Fibroblast of lung (primary cell): ENCODE measurements around the gene STYXL2. TPM values are rescaled to one million over a fixed set of nuclear protein-coding genes. Genes with fewer than 3 reads are reported as not detected.

ENCODE experiments used
- DNase-seq, 2 donors: peaks; one replicate each; pipeline versions ENCODE4 v3.0.0 to v3.0.0-alpha.2; 2010; ENCODE audit warnings: low read depth in 2 of 2
- H2AFZ ChIP-seq: 2 replicates; pipeline ENCODE4 v1.5.1; 2012; ENCODE audit warnings: low read length, control low read depth, inconsistent platforms
- H3K27ac ChIP-seq: 2 replicates; pipeline ENCODE4 v1.5.1; 2011; ENCODE audit warnings: low read length, control low read depth; ENCODE audit not compliant: insufficient read depth
- H3K27me3 ChIP-seq: 2 replicates; pipeline ENCODE4 v1.5.1; 2011; ENCODE audit warnings: mild to moderate bottlenecking, low read length; ENCODE audit not compliant: control insufficient read depth, insufficient read depth
- H3K36me3 ChIP-seq: 2 replicates; pipeline ENCODE4 v1.5.1; 2011; ENCODE audit warnings: low read length; ENCODE audit not compliant: control insufficient read depth, insufficient read depth
- H3K4me1 ChIP-seq: 2 replicates; pipeline ENCODE4 v1.5.1; 2011; ENCODE audit warnings: low read length; ENCODE audit not compliant: control insufficient read depth, insufficient read depth; ENCODE audit errors: extremely low read depth
- H3K4me2 ChIP-seq: 2 replicates; pipeline ENCODE4 v1.5.1; 2011; ENCODE audit warnings: low read length, control low read depth; ENCODE audit not compliant: insufficient read depth; ENCODE audit errors: extremely low read depth
- H3K4me3 ChIP-seq, 4 experiments: fragments of 200-600 bp in 1 of 4; sonication (generic) in 1 of 4; replicated peaks in 1 of 4; 2 replicates each; pipeline ENCODE4 v1.5.1; 2011 to 2016; ENCODE audit warnings: low read length in 4 of 4, low read depth in 3 of 4, mild to moderate bottlenecking in 3 of 4, control low read depth in 2 of 4, inconsistent platforms in 1 of 4, mixed read lengths in 1 of 4; ENCODE audit not compliant: insufficient read depth in 1 of 4; ENCODE audit errors: control extremely low read depth in 1 of 4
- H3K79me2 ChIP-seq: 2 replicates; pipeline ENCODE4 v1.5.1; 2012; ENCODE audit warnings: mild to moderate bottlenecking, low read length, inconsistent platforms; ENCODE audit not compliant: control insufficient read depth, insufficient read depth
- H3K9ac ChIP-seq: 2 replicates; pipeline ENCODE4 v1.5.1; 2011; ENCODE audit warnings: mild to moderate bottlenecking, low read length, control low read depth; ENCODE audit not compliant: insufficient read depth
- H3K9me3 ChIP-seq: 2 replicates; pipeline ENCODE4 v1.5.1; 2012; ENCODE audit warnings: low read depth, low read length; ENCODE audit not compliant: control insufficient read depth, insufficient read depth
- H4K20me1 ChIP-seq: 2 replicates; pipeline ENCODE4 v1.5.1; 2011; ENCODE audit warnings: low read length; ENCODE audit not compliant: control insufficient read depth, insufficient read depth; ENCODE audit errors: extremely low read depth
- CTCF ChIP-seq, 2 donors: IDR thresholded peaks in 1 of 2; conservative IDR thresholded peaks in 1 of 2; 1 replicate in 1 of 2; 2 replicates in 1 of 2; pipeline ENCODE4 v1.5.1; 2011 to 2012; ENCODE audit warnings: low read length in 2 of 2, control low read depth in 1 of 2, inconsistent platforms in 1 of 2, low read depth in 1 of 2, mild to moderate bottlenecking in 1 of 2
- EZH2 ChIP-seq: IDR thresholded peaks from 2 replicates; pipeline ENCODE4 v1.5.1; 2012; ENCODE audit warnings: low read length, control low read depth, mild to moderate bottlenecking; ENCODE audit errors: missing control alignments
- polyA plus RNA-seq, 2 donors: library from polyadenylated mRNA; depleted of rRNA in 1 of 2; stranded (reverse) in 1 of 2; unstranded in 1 of 2; fragments of >200 nt; gene quantifications; 2 replicates each; pipeline ENCODE4 v1.2.1, GENCODE V29; 2011 to 2012; ENCODE audit warnings: missing spikeins in 1 of 2
- total RNA-seq: library from RNA; depleted of rRNA; stranded (reverse); fragments of >200 nt; gene quantifications from 2 replicates; pipeline ENCODE4 v1.2.1, GENCODE V29; 2014

The STYXL2 gene
- total and polyA plus RNA-seq, 2 donors (not counting 1 experiment from before 2014, with no cell fraction given) = not detected

DNA sequence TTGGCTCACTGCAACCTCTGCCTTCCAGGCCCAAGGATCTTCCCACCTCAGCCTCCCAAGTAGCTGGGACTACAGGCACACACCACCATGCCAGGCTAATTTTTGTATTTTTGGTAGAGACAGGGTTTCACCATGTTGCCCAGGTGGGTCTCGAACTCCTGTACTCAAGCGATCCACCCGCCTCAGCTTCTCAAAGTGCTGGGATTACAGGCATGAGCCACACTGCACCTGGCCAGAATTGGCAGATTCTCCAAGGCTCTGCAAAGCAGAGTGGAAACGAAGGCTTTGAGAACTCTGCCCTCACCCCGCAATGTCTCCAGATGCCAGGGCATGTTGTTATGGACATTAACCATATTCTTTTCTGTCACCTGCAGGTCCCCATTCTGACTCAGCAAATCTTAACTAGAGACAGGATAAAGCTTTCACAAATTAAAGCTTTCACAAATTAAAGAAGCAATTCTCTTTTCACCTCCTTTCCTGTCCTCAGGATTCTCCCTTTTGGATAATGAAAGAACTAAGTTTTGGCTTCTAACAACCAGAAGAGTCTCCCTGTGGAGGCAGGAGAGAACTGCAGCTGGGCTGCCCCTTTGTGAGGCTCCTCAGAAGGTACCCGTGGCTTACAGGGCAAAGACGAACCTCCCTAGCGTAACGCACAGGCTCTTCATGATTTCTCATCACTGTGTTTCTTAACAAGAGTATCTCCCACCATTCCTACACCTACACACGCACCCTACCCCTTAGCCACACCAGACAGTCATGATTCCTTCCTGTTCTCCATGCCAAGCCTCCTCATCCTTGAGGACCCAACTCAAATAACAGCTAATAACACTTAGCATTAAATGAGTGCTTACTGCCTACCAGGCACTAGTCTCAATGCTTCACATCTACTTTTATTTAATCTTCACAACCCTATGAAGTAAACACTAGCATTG lies 33.5 kb upstream of the STYXL2 start:
- Histone ChIP-seq H3K4me2 (no peak overlapping the region), H3K9ac (no peak overlapping the region), H3K36me3 (no peaks in the 10 kb centered on the region), H3K27me3 (no peaks in the 10 kb centered on the region), H2AFZ (no peak overlapping the region), H3K4me1 (peaks cover 3% of the 10 kb centered on the region), H4K20me1 (no peaks in the 10 kb centered on the region), H3K9me3 (no peaks in the 10 kb centered on the region), H3K4me3 (no peak overlapping the region), H3K27ac (no peak overlapping the region), H3K79me2 (no peaks in the 10 kb centered on the region)
- DNase-seq = no peak
- TF ChIP-seq EZH2 = no peak
- TF ChIP-seq CTCF (conservative IDR thresholded peaks at IDR 0.05 in 1 of 2, IDR thresholded peaks at IDR 0.05 in 1 of 2; ENCODE audit: low read depth in 1 of 2, low read length in 2 of 2) = peak; percentile 15 to 24

DNA sequence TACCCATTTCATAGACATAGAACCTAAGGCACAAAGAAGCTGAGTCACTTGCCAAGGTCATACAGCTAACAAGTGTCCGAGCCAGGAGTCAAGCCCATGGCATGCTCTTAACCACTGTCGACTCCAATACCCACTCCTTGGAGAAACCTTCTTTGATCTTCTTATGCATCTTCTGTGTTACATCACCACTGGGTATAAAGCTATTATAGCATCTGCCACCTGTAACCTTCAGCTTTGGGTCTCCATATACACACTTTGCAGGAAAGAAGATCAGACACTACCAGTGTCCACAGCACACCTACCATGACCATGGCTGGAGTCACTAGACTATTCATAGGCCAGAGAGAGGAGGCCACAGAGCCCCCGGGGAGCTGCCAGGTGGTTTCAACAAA lies 32.8 kb upstream of the STYXL2 start:
- Histone ChIP-seq H3K79me2 (no peaks in the 10 kb centered on the region), H3K27me3 (no peaks in the 10 kb centered on the region), H3K36me3 (no peaks in the 10 kb centered on the region), H3K27ac (no peak overlapping the region), H4K20me1 (no peaks in the 10 kb centered on the region), H3K9me3 (no peaks in the 10 kb centered on the region), H3K4me1 (peaks cover 3% of the 10 kb centered on the region), H2AFZ (no peak overlapping the region), H3K9ac (no peak overlapping the region), H3K4me3 (no peak overlapping the region), H3K4me2 (no peak overlapping the region)
- no peak for DNase-seq
- TF ChIP-seq CTCF (conservative IDR thresholded peaks at IDR 0.05 in 1 of 2, IDR thresholded peaks at IDR 0.05 in 1 of 2; ENCODE audit: low read depth in 1 of 2, low read length in 2 of 2) (no peak), EZH2 (no peak)

GRCh38 chr1:167064621-167065020 lies 29.3 kb upstream of the STYXL2 start:
- H3K36me3 ChIP-seq = no peaks in the 10 kb centered on the region
- no peak for DNase-seq
- H3K79me2 ChIP-seq = no peaks in the 10 kb centered on the region
- no peak overlapping the region for H3K27ac ChIP-seq
- H3K9me3 ChIP-seq = no peaks in the 10 kb centered on the region
- TF ChIP-seq EZH2 (no peak), CTCF (conservative IDR thresholded peaks at IDR 0.05 in 1 of 2, IDR thresholded peaks at IDR 0.05 in 1 of 2; ENCODE audit: low read depth in 1 of 2, low read length in 2 of 2) (no peak)
- H3K27me3 ChIP-seq = no peaks in the 10 kb centered on the region
- no peaks in the 10 kb centered on the region for H3K4me1 ChIP-seq
- no peak overlapping the region for H3K4me3 ChIP-seq
- no peaks in the 10 kb centered on the region for H4K20me1 ChIP-seq
- no peak overlapping the region for H3K9ac ChIP-seq
- H3K4me2 ChIP-seq = no peak overlapping the region
- no peak overlapping the region for H2AFZ ChIP-seq
